Nephron progenitor cell (in vitro differentiated cells): ENCODE results near the gene IGSF5.

Experiments
- DNase-seq: peaks from one replicate; pipeline ENCODE4 v3.0.0; 2021
- H3K27ac Mint-ChIP-seq: 2 replicates; pipeline ENCODE4 v1.8.0; 2021; ENCODE audit warnings: mild to moderate bottlenecking, moderate library complexity, mixed read lengths
- H3K27me3 Mint-ChIP-seq: 2 replicates; pipeline ENCODE4 v1.8.0; 2021; ENCODE audit warnings: mild to moderate bottlenecking, low read depth, mixed read lengths; ENCODE audit not compliant: poor library complexity
- H3K36me3 Mint-ChIP-seq: 2 replicates; pipeline ENCODE4 v1.8.0; 2021; ENCODE audit warnings: low read depth, mixed read lengths
- H3K4me1 Mint-ChIP-seq: 2 replicates; pipeline ENCODE4 v1.8.0; 2021; ENCODE audit warnings: mixed read lengths
- H3K4me3 Mint-ChIP-seq: 2 replicates; pipeline ENCODE4 v1.8.0; 2021; ENCODE audit warnings: mild to moderate bottlenecking, moderate library complexity, mixed read lengths
- H3K9me3 Mint-ChIP-seq: 2 replicates; pipeline ENCODE4 v1.8.0; 2021; ENCODE audit warnings: mild to moderate bottlenecking, moderate library complexity, mixed read lengths
- TF ChIP-seq, protein P1 (sequence below): fragments of 200-600 bp; sonication (generic); IDR thresholded peaks from 2 replicates; pipeline ENCODE4 v1.5.0; 2021; ENCODE audit warnings: antibody characterized with exemption

IGSF5 gene

GRCh38 chr21:39851002-39851618 lies 106.1 kb downstream of the IGSF5 start:
- Mint-ChIP-seq H3K9me3 (peaks cover 4% of the 10 kb centered on the region), H3K36me3 (no peaks in the 10 kb centered on the region), H3K27me3 (no peaks in the 10 kb centered on the region), H3K27ac (no peak overlapping the region), H3K4me3 (no peak overlapping the region), H3K4me1 (peaks cover 21% of the 10 kb centered on the region)
- TF ChIP-seq, protein P1, sequence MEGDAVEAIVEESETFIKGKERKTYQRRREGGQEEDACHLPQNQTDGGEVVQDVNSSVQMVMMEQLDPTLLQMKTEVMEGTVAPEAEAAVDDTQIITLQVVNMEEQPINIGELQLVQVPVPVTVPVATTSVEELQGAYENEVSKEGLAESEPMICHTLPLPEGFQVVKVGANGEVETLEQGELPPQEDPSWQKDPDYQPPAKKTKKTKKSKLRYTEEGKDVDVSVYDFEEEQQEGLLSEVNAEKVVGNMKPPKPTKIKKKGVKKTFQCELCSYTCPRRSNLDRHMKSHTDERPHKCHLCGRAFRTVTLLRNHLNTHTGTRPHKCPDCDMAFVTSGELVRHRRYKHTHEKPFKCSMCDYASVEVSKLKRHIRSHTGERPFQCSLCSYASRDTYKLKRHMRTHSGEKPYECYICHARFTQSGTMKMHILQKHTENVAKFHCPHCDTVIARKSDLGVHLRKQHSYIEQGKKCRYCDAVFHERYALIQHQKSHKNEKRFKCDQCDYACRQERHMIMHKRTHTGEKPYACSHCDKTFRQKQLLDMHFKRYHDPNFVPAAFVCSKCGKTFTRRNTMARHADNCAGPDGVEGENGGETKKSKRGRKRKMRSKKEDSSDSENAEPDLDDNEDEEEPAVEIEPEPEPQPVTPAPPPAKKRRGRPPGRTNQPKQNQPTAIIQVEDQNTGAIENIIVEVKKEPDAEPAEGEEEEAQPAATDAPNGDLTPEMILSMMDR = no peak
- DNase-seq = no peak
